HK-2 (cell line): ENCODE measurements around the gene DNPH1.

Source experiments
- DNase-seq: peaks from one replicate; pipeline ENCODE4 v3.0.0-alpha.2; 2018; ENCODE audit not compliant: unreplicated experiment

The DNPH1 gene, protein sequence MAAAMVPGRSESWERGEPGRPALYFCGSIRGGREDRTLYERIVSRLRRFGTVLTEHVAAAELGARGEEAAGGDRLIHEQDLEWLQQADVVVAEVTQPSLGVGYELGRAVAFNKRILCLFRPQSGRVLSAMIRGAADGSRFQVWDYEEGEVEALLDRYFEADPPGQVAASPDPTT

DNA sequence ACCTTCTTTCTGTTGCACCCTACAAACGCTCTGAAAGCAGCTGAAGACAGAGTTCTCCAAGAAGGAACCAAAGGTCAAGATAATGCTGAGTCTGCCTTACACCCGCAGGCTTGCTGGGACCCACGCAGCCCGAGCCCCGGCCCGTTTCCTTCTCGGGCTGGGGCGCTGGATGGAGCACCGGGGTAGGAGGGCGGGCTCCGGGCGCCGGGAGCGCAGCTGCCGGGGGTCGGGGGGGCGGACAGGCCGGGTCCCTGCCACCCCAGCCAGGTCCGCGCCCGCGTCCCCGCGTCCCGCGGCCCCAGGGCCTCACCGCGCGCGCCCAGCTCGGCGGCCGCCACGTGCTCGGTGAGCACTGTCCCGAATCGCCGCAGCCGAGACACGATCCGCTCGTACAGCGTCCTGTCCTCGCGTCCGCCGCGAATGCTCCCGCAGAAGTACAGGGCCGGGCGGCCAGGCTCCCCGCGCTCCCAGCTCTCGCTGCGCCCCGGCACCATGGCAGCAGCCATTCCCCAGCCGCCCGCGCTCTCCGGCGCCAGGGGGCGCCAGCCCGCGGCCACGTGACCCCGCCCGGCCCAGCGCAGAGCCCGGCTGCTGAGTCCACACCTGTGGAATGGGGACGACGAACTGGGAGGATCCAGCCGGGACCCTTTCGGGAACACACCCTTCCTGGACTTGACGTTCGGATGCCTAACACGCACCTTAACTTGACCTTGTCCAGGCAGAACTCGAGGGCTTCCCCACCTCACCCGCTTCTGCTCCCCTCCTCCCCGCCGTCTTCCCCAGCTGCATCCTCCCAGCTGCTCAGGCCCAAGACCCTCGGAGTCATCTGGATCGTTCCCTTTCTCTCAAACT is at the start of gene DNPH1:
Gene DNPH1 (minus strand): TSS at position 531 of the 852 bp plus-strand sequence. CDS start 25 bp downstream, at position 506.
- peak; percentile 86 for DNase-seq

DNA sequence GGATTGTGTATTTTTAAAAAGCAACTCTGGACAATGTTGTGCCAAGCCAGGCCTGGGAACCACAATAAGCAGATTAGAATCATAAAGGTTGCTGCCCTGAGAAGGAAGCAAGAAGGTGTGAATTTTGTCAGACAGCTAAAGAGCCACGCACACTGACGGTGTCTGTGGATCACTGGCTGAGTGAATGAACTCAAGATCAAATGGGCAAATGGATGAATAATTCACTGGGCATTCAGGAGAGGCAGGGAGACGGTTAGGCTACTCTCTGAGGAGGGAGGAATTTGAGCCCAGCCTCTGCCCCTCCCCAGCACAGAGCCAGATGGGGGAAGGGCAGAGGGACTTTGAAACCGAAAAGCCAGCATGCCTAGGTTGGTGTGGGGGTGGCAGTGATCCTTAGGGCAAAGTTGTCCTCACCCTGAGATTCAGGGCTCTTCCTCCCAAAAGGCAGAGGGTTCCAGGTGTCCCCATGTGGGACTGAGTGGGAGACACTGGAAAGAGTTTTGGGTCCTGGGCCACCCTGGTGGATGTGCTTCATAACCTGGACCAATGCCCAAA is 49.3 kb upstream of the DNPH1 start:
- DNase-seq = peak; percentile 65

DNA sequence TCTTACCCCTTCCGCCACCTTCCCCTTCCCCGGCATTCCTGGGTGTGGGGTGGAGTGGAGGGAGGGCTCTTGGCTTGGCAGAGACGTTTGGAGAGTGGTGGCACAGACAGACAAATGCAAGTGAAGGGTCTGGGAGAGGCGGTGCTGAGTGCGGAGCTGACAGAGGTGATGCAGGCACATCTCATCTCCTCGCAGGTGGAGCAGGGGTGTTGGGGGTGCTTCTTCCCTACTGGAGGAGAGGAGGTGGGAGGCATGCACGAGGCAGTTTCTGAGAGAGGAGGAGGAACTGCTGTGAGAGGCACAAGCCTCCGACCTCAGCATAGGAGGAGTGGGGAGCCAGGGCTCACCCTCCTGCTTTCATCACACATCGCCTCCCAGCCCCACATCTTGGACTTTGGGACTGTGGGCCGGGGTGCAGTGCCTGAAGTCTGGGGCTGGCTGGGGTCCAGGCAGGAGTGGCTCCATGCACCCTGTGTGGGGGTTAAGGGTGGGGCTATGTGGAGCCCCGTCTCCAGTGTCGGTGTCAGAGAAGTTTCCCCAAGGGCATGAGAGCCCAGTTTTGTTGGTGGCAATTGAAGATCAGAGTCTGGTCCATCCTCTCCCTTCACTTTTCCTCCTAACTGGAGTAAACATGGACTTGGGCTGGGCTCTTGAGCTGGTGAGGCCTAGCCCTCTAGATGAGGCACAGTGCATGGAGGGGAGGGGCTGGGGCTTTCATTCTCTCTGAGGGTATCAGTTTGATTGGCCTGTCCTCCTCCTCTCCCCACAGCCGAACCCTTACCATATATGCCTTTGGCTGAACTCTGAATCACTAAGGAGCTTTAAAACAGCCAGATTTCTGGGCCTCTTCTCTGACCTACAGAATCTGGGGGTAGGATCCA is 48.6 kb upstream of the DNPH1 start:
- peak; percentile 50 for DNase-seq

DNA sequence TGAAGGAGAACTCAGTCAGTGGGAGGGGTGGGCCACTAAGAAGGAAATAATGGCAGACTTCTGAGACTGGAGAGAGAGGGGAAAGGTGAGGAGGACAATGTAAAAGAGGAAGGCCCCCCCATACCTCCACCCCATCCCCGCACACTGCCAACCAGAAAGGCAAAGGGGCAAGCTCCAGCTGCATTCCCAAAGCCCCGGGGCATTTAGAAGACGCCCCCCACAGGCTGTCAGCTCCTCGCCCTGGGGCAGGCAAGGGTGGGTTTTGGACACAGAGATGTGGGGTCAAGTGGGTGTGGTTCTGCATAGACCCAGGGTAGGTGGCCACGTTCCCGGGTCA is 48.0 kb upstream of the DNPH1 start:
- DNase-seq = no peak

DNA sequence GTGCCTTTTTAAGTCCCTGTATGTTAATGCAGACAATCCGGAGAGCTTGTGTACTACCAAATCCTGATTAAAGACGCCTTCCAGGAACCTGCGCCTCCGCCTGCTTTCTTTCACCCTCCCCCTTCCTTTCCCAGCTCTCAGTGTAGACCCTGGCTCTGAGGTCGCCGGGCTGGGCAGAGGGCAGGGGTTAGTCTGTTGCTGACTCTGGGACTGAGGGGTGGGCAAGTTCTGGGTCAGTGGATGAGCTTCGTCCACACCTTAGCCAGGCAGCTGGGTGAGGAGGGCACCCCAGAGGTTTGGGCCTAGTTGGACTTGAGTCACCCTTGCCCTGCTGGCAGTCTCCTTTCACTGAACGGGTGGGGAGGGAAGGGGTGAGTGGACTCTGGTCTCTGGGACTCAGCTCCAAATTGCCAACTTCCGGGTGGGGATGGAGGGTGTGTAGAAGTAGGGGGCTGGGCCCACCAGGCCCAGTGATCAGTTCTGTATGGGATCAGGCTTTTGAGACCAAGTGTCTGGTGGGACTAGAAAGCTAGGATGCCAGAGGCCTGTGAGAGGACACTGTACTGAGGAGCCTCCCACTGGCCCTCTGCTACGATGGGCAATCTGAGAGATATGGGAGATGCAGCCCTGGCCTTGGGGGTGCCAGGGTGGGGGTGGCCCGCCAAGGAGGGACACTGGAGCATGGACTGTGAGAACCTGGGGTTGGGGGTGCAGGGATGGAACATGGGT is 47.5 kb upstream of the DNPH1 start:
- DNase-seq = no peak

DNA sequence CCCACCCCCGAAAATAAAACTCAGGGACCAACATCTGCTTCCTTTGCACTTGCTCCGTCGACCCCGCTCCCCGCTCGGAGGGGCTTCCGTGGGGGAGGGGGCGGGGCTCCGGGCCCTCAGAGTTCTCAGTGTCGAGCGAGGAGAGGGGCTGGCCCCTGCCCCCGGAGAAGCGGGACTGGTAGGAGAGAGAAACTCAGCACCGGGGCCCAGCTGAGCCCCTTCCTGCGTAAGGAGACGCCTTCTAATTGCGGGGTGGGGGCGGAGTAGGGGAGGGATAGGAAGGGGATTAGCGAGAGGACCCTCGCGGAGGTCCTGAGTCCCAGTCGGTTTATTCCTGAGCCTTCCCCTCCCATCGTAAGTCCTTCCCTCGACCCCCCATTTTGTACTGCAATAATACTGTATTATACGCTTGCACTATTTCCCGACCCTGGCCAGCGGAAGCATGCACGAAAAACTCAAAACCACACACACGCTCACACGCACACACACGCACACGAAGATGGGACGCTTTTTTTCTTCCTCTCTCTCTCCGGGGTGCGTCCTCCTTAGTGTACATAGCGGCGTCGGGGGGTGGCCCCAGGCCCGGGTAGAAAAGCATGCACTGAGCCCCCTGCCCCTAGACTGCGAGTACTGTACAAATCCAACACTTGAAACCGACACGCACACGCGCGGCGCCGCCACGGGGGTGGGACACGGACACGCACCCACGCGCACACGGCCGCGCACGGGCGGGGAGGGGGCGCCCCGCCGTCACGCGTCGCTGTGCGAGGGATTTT is 46.7 kb upstream of the DNPH1 start:
- DNase-seq = no peak

DNA sequence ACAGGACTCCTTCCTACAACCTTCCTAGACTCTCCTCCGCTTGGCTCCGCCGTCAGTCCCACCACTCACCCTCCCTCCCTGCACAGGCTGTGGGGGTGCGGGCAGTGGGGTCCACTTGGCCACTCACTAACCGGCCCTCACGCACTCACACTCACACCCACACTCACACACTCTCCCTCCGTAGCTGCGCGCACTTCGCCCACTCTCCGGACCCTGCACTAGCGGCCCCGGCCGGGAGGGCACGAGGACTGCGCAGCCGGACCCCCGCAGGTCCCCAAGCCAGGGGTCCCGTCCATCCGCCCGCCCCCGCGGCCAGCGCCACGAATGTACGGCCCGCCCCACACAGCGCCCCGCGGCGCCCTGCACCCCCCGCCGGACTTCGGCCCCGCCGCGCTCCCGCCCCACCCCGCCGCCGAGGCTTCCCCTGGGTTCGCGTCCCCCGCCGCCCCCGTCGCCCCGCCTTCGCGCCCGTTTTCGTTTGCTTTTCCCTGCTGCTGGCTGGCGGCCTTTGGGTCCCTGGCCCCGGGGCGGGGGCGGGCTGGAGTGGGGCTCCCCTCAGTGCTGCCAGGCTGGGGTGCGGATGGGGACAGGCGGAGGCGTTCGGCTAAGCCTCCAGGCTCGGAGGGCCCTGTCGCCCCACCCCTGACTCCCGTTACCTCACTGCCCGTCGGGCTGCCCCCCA is 45.8 kb upstream of the DNPH1 start:
- no peak for DNase-seq

DNA sequence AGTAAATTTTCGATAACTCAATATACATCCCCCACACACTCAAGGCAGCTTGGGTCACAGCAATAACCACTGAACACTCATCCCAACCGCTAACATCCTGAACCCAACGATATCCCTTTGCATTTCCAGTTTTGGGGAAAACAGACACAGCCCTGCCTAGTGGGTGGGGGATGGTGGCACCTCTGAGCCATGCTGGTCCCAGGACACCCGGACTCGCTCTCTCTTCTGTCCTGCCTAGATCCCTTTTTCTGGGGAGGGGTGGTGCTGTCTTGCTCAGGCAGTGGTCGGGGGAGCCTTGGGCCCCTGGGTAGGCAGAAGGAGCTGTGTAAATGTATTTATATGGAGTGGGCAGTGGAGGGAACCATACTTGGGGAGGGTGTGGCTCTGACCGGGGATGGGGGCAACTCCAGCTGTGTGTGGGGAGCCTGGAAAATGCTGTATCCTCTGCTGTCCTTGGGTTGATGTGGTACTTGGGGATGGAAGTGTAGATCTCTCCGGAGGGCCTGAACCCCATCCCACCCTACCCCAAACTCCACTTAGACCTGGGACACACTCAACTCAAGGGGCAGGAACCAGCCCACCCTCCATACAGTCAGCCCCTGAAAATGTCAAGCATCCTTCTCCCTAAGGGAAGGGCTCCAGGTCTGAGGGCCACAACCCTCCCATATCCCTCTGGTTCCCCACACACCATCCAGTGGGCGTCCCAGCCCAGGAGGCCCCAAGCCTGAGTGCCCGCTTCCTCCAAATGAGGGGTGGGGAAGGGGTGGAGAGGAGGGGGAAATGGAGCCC is 45.0 kb upstream of the DNPH1 start:
- no peak for DNase-seq

DNA sequence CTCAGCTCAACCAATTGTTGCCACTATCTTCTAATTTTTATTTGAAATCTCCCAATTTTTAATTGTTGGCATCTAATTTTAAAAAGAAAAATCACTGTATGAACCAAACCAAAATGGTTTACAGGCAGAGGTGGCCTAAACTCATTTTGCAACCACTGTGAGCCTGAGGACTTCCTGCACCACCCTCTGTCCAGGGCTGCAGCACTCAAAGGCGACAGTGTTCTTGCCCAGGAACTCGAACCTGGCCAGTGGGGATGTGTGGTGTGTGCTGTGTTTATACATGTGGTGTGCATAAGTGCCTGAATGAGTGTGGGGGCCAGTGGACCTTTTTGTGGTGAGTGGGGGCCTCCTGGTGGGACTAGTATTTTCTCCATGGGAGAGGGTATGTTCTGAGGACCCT is 44.4 kb upstream of the DNPH1 start:
- DNase-seq = no peak

DNA sequence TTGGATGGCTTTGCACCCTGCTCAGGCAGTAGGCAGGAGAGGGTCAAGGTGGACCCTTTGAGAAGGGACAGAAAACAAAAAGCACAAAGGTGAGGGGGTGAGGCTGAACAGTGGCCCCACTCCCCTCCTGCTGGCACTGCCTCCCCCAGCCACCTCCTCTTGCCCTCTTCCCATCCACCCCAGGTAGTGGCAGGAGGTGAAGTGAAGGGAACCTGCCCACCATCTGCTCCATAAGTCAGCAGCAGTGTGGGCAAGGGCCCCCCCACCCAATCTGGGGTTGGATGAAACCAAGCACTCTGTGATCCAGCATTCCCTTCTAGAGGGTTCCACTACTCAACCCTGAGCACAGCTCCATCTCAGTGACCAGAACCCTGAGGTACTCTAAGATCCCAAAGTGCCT is 42.7 kb upstream of the DNPH1 start:
- no peak for DNase-seq

DNA sequence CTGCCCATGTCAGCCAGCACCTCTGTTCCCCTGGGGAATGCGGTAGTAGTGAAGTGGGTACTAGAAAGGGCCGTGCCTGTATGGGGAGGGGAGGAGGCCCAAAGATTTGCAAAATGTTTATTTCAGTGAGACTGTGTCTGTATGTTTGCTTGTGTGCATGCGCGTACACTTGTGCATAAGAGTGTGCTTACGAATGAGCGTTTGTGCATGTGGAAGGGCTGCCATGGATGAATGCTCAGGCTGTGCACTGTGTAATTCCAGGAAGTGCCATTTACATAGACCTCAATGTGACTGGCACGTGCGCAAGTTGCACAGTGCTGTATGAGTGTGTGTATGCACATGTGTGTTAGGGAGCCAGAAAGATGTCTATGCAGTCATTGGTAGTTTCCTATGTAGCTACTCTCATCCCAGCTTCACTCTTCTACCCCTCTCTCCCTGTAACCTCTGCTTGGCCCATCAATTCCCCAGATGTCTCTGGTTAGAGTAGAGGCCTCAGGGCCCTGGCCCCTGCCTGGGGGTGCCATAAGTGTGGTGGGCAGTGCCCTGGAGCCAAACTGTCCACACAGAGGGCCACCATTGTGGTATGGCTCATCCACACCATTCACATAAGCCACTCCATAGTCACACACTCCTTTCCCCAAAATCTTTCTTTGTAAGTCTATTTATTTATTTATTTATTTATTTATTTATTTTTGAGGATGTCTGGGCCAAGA is 42.0 kb upstream of the DNPH1 start:
- no peak for DNase-seq

DNA sequence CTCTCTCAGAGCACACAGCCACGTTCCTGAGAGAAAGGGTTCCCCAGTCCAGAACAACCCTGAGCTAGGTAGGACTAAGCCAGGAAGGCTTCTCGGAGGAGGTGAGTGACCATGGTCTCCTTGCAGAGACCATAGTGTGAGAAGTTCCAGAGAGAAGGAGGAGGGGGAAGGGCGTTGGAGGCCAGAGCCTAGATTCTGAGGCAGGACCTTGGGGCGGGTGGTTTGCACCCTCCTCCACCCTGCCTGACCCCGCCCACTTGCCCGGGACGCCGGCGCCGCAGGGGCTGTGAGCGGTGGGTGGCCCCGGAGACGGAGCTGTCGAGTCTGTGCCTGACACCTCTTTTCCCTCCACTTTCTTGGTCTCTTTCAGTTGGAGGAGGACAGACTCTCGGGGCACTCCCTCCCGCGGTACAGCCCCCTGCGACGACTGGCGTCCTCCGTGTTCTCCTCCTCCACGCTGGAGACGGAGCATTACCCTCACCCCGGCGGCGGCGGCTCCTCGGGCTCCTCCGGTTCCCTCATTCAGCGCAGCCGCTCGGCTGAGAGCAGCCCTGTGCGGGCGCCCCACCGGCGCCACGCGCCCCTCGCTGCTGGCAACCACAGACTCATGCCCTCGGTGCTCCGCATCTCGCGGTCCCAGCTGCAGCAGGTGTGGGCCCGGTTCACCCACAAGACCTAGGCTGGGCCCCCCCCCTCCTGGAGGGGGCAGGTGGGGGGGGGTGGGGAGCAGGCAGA is 40.2 kb upstream of the DNPH1 start:
- no peak for DNase-seq

DNA sequence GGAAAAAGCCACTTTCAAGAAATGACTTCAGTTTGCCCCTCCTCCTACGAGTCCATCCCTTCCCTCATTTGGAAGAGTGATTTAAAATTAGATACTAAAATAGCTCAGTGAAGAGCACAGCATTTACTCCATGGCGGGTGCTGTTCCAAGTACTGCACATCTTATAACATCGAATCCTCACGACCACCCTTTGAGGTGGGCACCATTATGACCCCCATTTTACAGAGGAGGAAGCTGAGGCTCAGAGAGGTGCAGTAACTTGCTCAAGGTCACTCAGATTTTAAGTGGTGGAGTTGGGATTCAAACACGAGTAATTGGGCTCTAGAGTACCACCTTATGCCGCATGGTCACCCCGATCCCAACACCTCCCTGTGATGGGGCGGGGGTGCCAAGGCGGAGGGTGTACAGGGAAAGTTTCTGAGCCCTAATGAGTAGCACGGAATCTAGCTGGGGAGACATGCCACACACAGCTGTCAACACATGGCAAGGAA is 39.5 kb upstream of the DNPH1 start:
- DNase-seq = no peak

DNA sequence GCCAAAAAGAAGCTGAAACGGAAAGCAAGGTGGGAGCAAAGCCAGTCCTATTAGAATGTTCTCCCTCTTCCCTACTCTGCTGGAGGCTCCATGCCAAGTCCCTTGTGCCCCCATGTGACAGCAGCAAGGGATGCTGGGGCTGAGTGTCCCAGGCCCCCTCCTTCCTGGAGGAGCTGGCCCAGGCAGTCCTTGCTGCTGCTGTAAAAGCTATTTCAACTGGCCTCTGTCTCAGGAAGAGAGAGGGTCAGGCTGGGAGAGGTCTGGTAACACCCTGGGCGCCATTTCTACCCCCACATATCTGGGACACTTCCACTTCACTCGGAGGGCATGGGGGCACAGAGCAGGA is 39.0 kb upstream of the DNPH1 start:
- DNase-seq = no peak

DNA sequence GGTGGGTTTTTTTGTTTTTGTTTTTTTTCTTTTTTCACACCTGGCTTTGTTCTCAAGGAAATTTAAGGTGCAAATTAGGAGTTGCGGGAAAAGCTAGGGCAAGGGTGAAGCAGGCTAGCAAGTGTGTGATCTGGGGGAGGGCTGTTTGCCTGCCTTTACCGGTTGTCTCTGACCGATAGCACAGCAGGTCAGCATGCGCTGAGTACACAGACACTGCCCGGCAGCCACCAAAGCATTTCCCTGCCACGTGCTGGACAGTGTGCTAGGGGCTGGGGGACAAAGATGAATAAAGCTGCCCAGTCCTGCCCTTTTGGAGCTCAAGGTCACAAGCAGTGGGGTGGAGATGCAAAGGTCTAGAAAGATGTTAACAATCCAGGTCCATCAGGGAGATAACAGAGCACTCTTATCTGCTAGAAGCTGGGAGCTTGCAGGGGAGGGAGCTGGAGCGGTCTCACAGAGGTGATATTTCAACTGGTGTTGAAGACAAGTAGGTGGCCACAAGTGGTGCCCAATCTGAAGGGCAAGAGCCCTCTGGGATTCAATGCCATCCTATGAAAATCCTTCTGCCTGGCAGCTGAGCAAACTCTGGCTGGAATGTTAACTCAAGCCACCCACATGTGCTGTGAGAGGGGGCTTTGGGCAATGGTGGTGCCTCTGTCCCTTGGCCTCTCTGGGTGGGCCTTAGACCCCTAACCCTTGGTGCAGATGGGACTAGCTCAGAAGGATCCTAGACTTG is 38.5 kb upstream of the DNPH1 start:
- no peak for DNase-seq

DNA sequence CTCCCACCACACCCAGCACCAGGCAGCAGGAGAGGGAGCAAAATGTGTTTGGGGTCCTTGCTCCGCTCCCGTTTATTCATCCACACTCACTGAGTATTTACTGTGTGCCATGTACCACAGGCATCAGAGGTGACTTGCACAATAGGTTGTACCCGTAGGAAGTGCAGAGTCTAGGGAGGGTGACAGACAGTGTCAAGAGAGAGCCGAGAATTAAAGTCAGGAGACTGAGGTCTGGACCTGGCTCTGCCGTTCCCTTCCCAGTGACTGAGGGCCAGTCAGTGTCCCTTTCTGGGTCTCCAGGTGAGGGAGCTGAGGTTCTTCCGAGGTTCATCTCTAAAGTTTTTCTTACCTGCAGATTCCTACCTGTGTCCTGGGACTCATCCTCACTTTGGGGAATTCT is 36.3 kb upstream of the DNPH1 start:
- no peak for DNase-seq

DNA sequence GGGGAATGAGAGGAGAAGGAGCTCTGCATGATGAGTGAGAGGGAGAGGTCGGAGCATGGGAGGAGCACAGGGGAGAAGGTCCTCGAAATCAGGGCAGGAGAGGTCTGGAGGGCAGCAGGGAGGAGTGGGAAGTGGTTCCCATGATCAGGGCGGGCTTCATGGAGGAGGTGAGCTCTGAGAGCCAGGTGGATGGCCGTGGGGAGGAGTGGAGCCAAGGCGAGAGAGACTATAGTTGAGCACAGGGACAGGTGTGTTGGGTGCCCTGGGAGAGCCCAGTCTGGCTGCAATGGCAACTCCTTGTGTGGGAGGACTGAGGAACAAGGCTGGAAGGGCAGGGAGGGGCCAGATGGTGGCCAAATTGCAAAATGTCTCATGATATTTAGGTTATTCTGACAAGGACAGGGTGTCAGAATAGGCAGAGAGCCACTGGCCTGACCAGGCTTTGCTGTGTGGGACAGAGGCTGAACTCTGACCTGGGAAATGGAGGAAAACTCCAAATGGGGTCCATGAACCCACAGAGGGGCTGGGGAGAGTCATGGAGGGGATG is 35.4 kb upstream of the DNPH1 start:
- DNase-seq = no peak
